H4 (cell line): Measurements from ENCODE around the gene TMSB10. TPM values are rescaled to one million over a fixed set of nuclear protein-coding genes. Genes with fewer than 3 reads are reported as not detected.

ENCODE experiments used
- DNase-seq: peaks from one replicate; pipeline ENCODE4 v3.0.0-alpha.2; 2015; ENCODE audit warnings: low spot score
- total RNA-seq: library from RNA; depleted of rRNA; stranded (reverse); fragments of >200 nt; shearing (Covaris generic); gene quantifications from 2 replicates; pipeline ENCODE4 v1.2.3, GENCODE V29; 2014

TMSB10 gene
- total RNA-seq, 1 experiment from 2014 or later: 4,471 TPM

GRCh38 chr2:84880395-84880644, 25.1 kb upstream of the TMSB10 start:
- DNase-seq: no peak

GRCh38 chr2:84880645-84881521, 24.6 kb upstream of the TMSB10 start, which contains the start of gene TRABD2A:
TSS of gene TRABD2A (minus strand) at chr2:84881084. CDS start at chr2:84881039, 45 bp downstream.
- DNase-seq: no peak

- DNase-seq: peak; percentile 76
Observed at GRCh38 chr2:84881581-84882413, 23.7 kb upstream of the TMSB10 start.

- DNase-seq: no peak
Observed at GRCh38 chr2:84882414-84882738, 23.1 kb upstream of the TMSB10 start.

GRCh38 chr2:84882775-84883550, 22.5 kb upstream of the TMSB10 start:
- DNase-seq: no peak

- no peak for DNase-seq
Observed at GRCh38 chr2:84884449-84884848, 21.0 kb upstream of the TMSB10 start.

GRCh38 chr2:84885111-84885510, 20.3 kb upstream of the TMSB10 start:
- DNase-seq: no peak

GRCh38 chr2:84886791-84887190, 18.7 kb upstream of the TMSB10 start:
- DNase-seq: no peak

- peak; percentile 76 for DNase-seq
Observed at GRCh38 chr2:84888401-84889276, 16.8 kb upstream of the TMSB10 start.

- no peak for DNase-seq
Observed at GRCh38 chr2:84889332-84889731, 16.1 kb upstream of the TMSB10 start.

GRCh38 chr2:84891355-84892010, 14.0 kb upstream of the TMSB10 start:
- DNase-seq: no peak

GRCh38 chr2:84894131-84894586, 11.3 kb upstream of the TMSB10 start:
- no peak for DNase-seq

- no peak for DNase-seq
Observed at GRCh38 chr2:84894758-84895520, 10.5 kb upstream of the TMSB10 start.

GRCh38 chr2:84896567-84896966, 8.9 kb upstream of the TMSB10 start:
- DNase-seq: no peak

- no peak for DNase-seq
Observed at GRCh38 chr2:84897773-84898172, 7.7 kb upstream of the TMSB10 start.

GRCh38 chr2:84899304-84900204, 5.9 kb upstream of the TMSB10 start:
- no peak for DNase-seq

GRCh38 chr2:84900971-84901370, 4.5 kb upstream of the TMSB10 start:
- no peak for DNase-seq

GRCh38 chr2:84901593-84902120, 3.8 kb upstream of the TMSB10 start:
- no peak for DNase-seq

- no peak for DNase-seq
Observed at GRCh38 chr2:84902526-84902925, 2.9 kb upstream of the TMSB10 start.
